CD14-positive monocyte (primary cell): ENCODE results near the gene RPS6KA2. TPM values are rescaled to one million over a fixed set of nuclear protein-coding genes. Genes with fewer than 3 reads are reported as not detected.

Source experiments
- DNase-seq, 3 donors: peaks; one replicate each; pipeline ENCODE4 v3.0.0-alpha.2; 2011 to 2022
- H2AFZ ChIP-seq: 2 replicates; pipeline ENCODE4 v1.6.0; 2012; ENCODE audit warnings: mild to moderate bottlenecking, low read depth, low read length, inconsistent platforms; ENCODE audit not compliant: insufficient read depth, poor library complexity, severe bottlenecking
- H3K27ac ChIP-seq, 2 donors: 1 replicate in 1 of 2; 2 replicates in 1 of 2; pipeline ENCODE4 v1.5.1; 2012 to 2013; ENCODE audit warnings: low read length in 2 of 2, control low read depth in 1 of 2, inconsistent platforms in 1 of 2, low read depth in 1 of 2, mild to moderate bottlenecking in 1 of 2
- H3K27me3 ChIP-seq, 2 donors: one replicate each; pipeline versions ENCODE4 v1.6.0 to v1.6.1; 2011 to 2013; ENCODE audit warnings: low read length in 2 of 2; ENCODE audit not compliant: control insufficient read depth in 2 of 2, insufficient read depth in 2 of 2
- H3K36me3 ChIP-seq, 2 donors: replicated peaks in 1 of 2; 1 replicate in 1 of 2; 2 replicates in 1 of 2; pipeline versions ENCODE4 v1.5.1 to v1.6.1; 2012 to 2013; ENCODE audit warnings: low read length in 2 of 2, control low read depth in 1 of 2, inconsistent platforms in 1 of 2, mild to moderate bottlenecking in 1 of 2; ENCODE audit not compliant: insufficient read depth in 2 of 2, control insufficient read depth in 1 of 2
- H3K4me1 ChIP-seq, 2 donors: 1 replicate in 1 of 2; 2 replicates in 1 of 2; pipeline versions ENCODE4 v1.5.1 to v1.6.1; 2012 to 2013; ENCODE audit warnings: low read length in 2 of 2, control low read depth in 1 of 2, inconsistent platforms in 1 of 2, mild to moderate bottlenecking in 1 of 2, moderate library complexity in 1 of 2; ENCODE audit not compliant: insufficient read depth in 2 of 2, control insufficient read depth in 1 of 2
- H3K4me2 ChIP-seq: replicated peaks from 2 replicates; pipeline ENCODE3; 2012; ENCODE audit warnings: low read length, moderate library complexity, mild to moderate bottlenecking; ENCODE audit not compliant: poor library complexity, severe bottlenecking; ENCODE audit errors: extremely low read depth
- H3K4me3 ChIP-seq, 3 experiments: fragments of 200-600 bp in 1 of 3; sonication (generic) in 1 of 3; replicated peaks in 1 of 3; 1 replicate in 2 of 3; 2 replicates in 1 of 3; pipeline ENCODE4 v1.5.1; 2011 to 2013; ENCODE audit warnings: low read length in 3 of 3, mild to moderate bottlenecking in 3 of 3, control low read depth in 2 of 3, low read depth in 2 of 3, inconsistent platforms in 1 of 3, moderate library complexity in 1 of 3
- H3K79me2 ChIP-seq: 2 replicates; pipeline ENCODE4 v1.6.0; 2012; ENCODE audit warnings: mild to moderate bottlenecking, control low read depth, inconsistent platforms, low read length, moderate library complexity; ENCODE audit not compliant: insufficient read depth
- H3K9ac ChIP-seq: 2 replicates; pipeline ENCODE4 v1.6.0; 2017; ENCODE audit warnings: low read length, mild to moderate bottlenecking; ENCODE audit not compliant: insufficient read depth, poor library complexity, severe bottlenecking
- H3K9me3 ChIP-seq, 2 donors: replicated peaks in 1 of 2; 1 replicate in 1 of 2; 2 replicates in 1 of 2; pipeline versions ENCODE4 v1.5.1 to v1.6.1; 2012 to 2013; ENCODE audit warnings: low read length in 2 of 2, control low read depth in 1 of 2; ENCODE audit not compliant: control insufficient read depth in 1 of 2, insufficient read depth in 1 of 2
- H4K20me1 ChIP-seq: 2 replicates; pipeline ENCODE4 v1.6.0; 2012; ENCODE audit warnings: mild to moderate bottlenecking, low read length, control low read depth, moderate library complexity; ENCODE audit not compliant: insufficient read depth
- H3K27ac Mint-ChIP-seq, 7 donors: one replicate each; pipeline ENCODE4 v1.8.0; 2020; ENCODE audit warnings: mild to moderate bottlenecking in 7 of 7, mixed read lengths in 7 of 7, moderate library complexity in 6 of 7, inconsistent platforms in 2 of 7
- H3K27me3 Mint-ChIP-seq, 3 donors: one replicate each; pipeline ENCODE4 v1.8.0; 2021 to 2022; ENCODE audit warnings: low read depth in 3 of 3, mild to moderate bottlenecking in 3 of 3, mixed read lengths in 3 of 3, moderate library complexity in 3 of 3, inconsistent platforms in 1 of 3
- H3K36me3 Mint-ChIP-seq, 2 donors: one replicate each; pipeline ENCODE4 v1.8.0; 2020; ENCODE audit warnings: mixed read lengths in 2 of 2, inconsistent platforms in 1 of 2, mild to moderate bottlenecking in 1 of 2
- H3K4me1 Mint-ChIP-seq: one replicate; pipeline ENCODE4 v1.8.0; 2020; ENCODE audit warnings: mild to moderate bottlenecking, mixed read lengths
- H3K4me3 Mint-ChIP-seq, 2 donors: one replicate each; pipeline ENCODE4 v1.8.0; 2020; ENCODE audit warnings: mild to moderate bottlenecking in 2 of 2, mixed read lengths in 2 of 2, moderate library complexity in 1 of 2
- H3K9me3 Mint-ChIP-seq, 7 donors: one replicate each; pipeline ENCODE4 v1.8.0; 2020 to 2022; ENCODE audit warnings: mixed read lengths in 7 of 7, mild to moderate bottlenecking in 6 of 7, moderate library complexity in 6 of 7, inconsistent platforms in 2 of 7
- CTCF ChIP-seq: fragments of 200-600 bp; IDR thresholded peaks from one replicate; pipeline ENCODE4 v1.8.0; 2022; ENCODE audit warnings: antibody characterized with exemption, mild to moderate bottlenecking
- WGBS: methylation state at CpG from one replicate; pipeline ENCODE4 v1.1.5; 2013; ENCODE audit warnings: missing lambda C conversion rate; ENCODE audit not compliant: insufficient coverage; 5-methylcytosine and 5-hydroxymethylcytosine counted together
- intact Hi-C, 2 donors: fragments of 100-400 bp; cut with micrococcal nuclease; formaldehyde crosslinking; loops; one replicate each; pipeline versions ENCODE4 v1.15.0 to v1.15.1; 2023
- polyA plus RNA-seq, 3 donors: library from polyadenylated mRNA; depleted of rRNA in 1 of 3; unstranded in 2 of 3; stranded (reverse) in 1 of 3; fragments of 300-500 nt in 2 of 3; fragments of >200 nt in 1 of 3; fragmentation: Illumina TruSeq in 2 of 3; gene quantifications; 1 replicate in 2 of 3; 2 replicates in 1 of 3; pipeline ENCODE4 v1.2.3, GENCODE V29; 2012 to 2021

RPS6KA2 gene
- polyA plus RNA-seq, 3 donors, result 1.4 to 3.1 (median 1.9) TPM

DNA sequence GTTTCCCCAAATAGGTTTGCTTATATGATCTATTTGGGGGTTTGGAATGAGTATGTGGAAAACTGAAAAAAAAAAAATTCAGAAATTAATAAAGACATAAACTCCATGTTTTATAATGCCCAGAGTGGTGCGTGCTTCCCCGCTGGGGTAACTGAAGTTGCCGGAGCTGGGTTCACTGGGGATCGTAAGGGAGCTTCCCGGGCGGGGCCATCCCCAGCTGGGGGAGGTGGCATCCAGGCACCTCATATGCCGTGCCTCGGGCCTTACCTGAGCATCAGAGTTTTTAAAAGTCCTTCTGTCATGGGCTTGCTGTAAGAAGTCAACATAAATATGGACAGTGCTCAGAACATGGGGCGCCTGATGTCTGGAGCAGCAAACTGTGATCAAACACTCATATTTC, 22.7 kb downstream of the RPS6KA2 start:
- H3K36me3 ChIP-seq, result no peaks in the 10 kb centered on the region
- no peak overlapping the region for H3K4me2 ChIP-seq
- intact Hi-C loops, result no loop called here
- Mint-ChIP-seq H3K27ac (no peak overlapping the region), H3K27me3 (peaks cover 0 to 6% (median 3%) of the 10 kb centered on the region in 3 donors), H3K9me3 (peaks cover 0 to 2% (median 0%) of the 10 kb centered on the region in 7 donors), H3K4me3 (no peak overlapping the region), H3K36me3 (no peaks in the 10 kb centered on the region), H3K4me1 (peaks cover 10% of the 10 kb centered on the region)
- no peaks in the 10 kb centered on the region for H3K27me3 ChIP-seq
- no peak overlapping the region for H3K9ac ChIP-seq
- no peak overlapping the region for H3K4me3 ChIP-seq
- whole genome bisulfite sequencing, result 91% methylated on average over 6 of the region's 9 CpGs
- no peak overlapping the region for H2AFZ ChIP-seq
- H3K27ac ChIP-seq, result no peak overlapping the region
- no peak for TF ChIP-seq CTCF
- no peaks in the 10 kb centered on the region for H4K20me1 ChIP-seq
- no peaks in the 10 kb centered on the region for H3K79me2 ChIP-seq
- peaks cover 7% of the 10 kb centered on the region in 2 donors for H3K4me1 ChIP-seq
- H3K9me3 ChIP-seq, result no peaks in the 10 kb centered on the region
- DNase-seq, result no peak

GRCh38 chr6:166603043-166603690, 23.9 kb downstream of the RPS6KA2 start:
- no peak for DNase-seq
- no peak for TF ChIP-seq CTCF
- Histone ChIP-seq H2AFZ (no peak overlapping the region), H3K79me2 (no peaks in the 10 kb centered on the region), H4K20me1 (no peaks in the 10 kb centered on the region), H3K27me3 (no peaks in the 10 kb centered on the region), H3K4me2 (no peak overlapping the region), H3K9me3 (no peaks in the 10 kb centered on the region), H3K4me1 (peaks cover 18 to 19% of the 10 kb centered on the region in 2 donors), H3K4me3 (no peak overlapping the region), H3K27ac (no peak overlapping the region), H3K36me3 (no peaks in the 10 kb centered on the region), H3K9ac (no peak overlapping the region)
- Mint-ChIP-seq H3K36me3 (no peaks in the 10 kb centered on the region), H3K27ac (no peak overlapping the region), H3K9me3 (peaks cover 0 to 2% (median 0%) of the 10 kb centered on the region in 7 donors), H3K27me3 (peaks cover 0 to 6% (median 3%) of the 10 kb centered on the region in 3 donors), H3K4me3 (no peak overlapping the region), H3K4me1 (peaks cover 22% of the 10 kb centered on the region)
- intact Hi-C loops, result no loop called here
- WGBS, result 86% methylated on average over 12 of the region's 14 CpGs
